NCI-H2029 (cell line): ENCODE results near the gene APOD.

Experiments
- DNase-seq: peaks from one replicate; lab custom pipeline; 2025; lab: John Stamatoyannopoulos, UW

The APOD gene

DNA sequence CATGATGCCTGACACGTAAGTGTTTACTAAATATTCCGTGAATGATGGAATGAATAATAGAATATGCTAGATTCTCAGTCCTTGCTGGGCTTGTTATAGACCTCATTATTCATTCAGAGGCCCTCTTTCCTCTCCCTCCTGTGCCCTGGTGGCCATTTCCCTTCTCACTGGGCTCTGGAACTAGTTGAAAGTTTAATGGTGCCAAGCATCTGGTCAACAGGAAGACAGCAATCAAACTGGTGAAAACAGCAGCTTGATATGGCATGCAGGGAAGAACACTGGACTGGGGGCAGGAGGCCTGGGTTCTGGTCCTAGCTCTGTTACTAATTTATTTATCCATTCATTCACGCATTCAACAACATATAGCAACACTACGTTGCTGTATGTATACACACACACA is 3.7 kb upstream of the APOD start:
- no peak for DNase-seq

DNA sequence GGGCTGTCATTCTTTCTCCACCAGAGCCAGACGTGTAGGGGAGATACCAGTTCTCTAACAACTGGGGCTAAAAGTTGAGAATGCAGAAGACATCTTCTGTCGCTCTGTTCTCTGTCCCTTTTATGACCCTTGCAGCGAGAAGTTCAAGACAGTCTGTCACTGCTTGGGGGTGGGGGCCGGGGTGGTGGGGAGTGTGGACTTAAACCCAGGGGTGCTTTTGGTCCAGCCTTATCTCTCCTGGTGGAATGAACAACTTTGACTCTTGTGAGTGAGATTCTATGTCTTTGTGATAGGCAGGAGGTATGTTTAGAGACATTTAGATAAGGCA is 767 bp upstream of the APOD start:
- DNase-seq, result no peak

DNA sequence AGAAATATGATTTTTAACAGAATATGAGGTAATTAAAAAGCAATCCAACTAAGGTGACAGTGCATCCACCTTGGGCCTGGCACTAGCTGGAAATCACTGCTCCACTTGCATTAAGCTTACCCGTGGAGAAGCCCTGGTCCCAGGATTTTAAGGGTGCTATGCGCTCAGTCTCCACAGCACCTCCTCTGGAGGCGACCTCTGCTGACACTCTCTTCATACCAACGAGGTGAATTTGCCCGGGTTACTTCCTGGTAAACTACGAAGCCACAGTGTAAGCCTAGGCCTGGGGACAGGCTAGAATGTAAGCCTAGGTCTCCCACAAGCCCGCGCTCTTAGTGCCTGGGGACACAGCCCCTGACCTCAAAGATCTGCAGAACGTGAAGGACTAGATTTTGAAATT is 793 bp downstream of the APOD start:
- DNase-seq, result no peak

DNA sequence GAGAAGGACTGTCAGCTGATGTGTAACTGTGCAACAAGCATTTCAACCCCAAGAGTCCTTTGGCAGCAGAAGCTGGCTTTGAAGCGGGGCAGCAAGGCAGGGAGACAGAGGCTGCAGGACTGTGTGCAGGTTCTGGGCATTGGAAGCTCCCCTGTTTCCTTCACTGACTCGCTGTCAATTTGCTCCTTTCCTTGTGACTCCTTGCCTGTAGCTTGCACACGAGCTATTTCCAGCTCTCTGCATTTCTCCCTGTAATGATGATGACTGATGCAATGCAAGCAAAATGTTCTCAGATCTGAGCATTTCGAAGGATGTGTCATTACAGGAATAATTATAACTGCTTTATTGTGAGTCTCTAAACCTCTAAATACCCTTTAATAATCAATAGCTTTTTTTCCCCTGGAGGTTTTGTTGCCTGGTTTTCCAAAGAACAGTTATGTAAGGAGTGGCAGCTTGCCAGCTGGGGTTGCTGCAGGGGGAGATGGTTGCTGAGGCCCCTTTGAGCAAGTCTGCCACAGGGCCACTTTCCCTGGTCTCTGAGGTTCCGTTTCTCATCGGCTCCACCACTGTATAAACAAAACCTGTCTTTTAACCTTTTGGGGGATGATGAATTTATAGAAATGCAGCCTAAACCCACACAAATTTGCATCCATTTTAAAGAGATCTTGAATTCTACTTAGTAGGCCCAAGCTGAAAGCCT is 2.8 kb downstream of the APOD start:
- no peak for DNase-seq

DNA sequence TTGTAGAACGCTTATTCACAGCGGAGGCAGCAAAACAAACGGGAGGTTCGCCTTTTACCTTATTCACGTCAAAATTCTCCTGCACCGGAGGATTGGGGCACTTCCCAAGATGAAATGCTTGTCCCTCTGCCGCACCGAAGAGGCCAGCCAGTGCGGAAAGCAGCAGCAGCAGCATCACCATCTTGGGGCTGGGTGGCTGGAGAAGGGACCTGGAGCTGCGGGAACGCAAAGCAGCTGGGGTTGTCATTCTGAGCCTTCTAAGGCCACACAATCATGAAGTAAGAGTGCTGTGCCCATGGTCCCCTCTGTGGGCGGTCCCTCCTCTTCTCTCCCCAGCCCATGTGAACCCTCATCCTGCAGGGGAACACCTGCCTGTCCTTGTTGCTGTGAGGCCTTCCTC is 4.5 kb downstream of the APOD start:
- no peak for DNase-seq

DNA sequence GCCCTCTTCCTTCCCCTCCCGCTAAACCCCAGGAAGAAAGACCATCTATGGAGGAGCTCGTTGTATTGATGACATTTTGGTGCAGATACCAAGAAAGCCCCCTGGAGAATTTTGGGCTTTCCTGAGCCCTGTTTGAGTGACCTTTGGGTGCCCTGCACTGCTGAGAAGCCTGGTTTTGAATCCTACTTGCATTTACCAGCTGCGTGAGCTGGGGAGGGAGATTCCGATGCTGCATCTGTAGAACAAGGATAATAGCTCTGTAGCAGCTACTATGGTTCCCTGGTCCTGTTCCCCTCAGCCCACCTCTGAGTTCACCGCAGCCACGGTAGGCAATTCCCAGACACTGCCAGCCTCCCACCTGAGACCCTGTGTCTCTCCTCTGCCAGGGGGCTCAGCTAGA is 5.2 kb downstream of the APOD start:
- no peak for DNase-seq

DNA sequence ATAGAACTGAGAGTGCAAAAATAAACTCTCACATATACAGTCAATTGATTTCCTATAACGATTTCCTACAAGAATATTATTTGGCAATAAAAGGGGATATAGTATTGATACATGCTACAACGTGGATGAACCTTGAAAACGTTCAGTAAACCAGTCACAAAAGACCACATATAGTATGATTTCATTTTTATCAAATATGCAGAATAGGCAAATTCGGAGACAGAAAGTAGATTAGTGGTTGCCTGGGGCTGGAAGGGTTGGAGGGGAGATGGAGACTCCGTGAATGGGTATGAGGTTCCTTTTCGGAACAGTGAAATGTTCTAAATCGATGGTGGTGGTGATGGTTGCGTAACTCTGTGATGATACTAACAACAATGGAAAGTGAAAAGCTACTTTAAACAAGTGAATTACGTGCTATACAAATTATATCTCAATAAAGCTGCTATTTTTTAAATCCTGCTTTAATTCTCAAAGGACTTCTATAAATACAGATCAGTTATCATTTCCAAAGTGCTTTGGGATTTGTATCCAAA is 6.0 kb downstream of the APOD start:
- no peak for DNase-seq

DNA sequence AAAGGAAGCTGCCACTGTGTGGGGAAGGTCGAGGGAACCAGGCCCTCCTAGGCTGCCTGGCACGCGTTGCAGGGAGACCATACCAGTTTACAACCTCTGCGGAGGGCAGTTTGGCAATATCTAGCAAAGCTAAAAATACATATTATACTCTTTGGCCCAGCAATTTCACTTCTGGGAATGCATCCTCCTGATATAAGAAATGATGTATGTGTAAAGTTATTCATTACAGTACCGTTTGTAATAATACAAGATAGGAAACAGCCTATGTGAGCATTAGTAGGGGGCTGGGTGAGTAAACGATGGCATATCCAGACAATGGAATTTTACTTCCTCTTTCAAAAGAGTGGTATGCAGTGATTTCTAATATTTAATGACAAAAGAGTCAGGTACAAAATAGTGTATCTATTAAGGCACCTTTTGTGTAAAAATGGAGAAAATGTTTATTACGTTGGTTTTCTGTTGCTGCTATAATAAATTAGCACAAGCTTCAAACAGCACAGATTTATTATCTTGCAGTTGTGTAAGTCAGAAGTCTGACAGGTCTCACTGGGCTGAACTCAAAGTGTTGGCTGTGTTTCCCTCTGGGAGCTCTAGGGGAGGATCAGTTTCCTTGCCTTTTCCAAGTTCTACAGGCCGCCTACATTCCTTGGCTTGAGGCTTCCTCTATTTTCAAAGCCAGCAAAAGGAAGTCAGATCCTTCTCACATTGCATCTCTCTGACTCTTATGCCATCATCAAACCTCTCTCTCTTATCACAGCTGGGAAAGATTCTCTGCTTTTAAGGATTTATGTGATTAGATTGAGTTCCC is 9.0 kb downstream of the APOD start:
- DNase-seq, result no peak

DNA sequence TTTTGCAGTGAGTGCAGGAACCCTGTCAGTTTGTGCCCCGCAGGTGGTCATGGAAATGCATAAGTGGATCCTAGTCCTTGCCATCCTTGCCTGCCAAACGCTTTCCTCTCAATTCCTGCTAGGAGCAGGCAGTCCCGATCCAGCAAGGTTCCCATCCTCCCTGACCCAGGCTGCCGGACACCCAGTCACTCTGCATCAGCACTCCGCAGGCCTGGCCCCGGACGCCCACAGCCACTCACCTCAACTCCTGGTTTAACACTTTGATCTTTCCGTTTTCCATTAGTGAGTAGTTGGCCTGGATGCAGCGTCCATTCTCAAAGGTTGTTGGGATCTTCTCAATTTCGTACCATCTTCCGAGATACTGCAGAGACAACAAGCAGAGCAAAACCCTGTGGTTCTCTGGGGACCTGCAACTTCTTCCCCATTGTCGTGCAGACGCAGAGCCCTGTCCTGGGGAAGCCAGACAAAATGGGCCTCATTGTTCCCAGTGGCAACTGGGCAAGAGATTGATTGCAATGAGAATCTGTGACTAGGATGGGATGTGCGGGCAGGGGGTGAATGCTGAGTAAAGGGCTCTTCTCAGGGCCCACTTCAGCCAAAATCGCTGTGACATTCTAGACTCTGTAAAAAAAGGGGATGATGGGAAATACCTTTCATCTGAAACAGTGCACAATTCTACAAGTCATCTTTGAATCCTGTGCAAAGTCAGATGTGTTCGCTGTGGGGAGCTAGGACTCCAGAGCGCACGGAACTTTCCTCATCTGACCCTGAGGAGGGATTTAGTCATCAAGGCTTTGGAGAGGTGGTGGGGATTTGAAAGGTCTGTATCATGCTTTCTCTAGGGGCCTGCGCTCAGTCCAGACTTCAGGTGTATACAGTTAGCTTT is 9.9 kb downstream of the APOD start:
- DNase-seq, result no peak

DNA sequence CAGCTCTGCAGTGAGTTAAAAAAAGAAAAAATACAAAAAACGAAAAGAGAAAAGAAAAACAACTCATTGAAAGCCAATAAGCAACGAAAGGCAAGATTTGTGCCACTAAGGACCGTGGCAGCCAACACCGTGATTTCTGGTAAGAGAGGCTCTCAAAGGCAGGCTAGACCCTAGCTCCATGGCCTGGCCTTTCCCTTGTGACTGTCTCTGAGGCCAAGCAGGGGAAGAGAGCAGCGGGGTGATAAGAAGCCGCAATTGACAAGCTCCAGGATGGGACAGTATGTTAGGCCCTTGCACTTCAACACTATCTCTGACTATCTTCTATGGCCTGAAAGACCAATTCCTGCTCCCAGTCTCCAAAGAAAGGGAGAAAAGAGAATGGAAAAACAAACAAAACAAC is 12.4 kb downstream of the APOD start:
- DNase-seq, result no peak

DNA sequence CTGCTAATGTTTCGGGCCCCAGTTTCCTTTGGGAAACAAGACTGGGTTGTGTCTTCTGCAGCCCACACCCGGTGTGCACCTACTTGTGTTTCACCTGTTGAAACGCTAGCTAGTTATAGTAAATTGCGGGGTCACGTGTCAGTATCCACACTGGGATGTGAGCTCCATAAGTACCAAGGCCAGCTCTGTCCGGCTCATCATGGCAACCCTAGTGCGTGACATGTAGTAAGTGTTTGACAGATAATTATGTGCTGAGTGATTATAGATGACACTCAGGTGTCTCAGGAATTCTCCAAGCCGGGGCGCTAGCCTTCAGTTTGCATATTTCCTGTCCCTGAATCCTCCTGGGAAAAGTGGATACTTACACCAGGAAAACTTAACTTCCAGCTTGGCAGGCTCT is 12.8 kb downstream of the APOD start:
- no peak for DNase-seq

DNA sequence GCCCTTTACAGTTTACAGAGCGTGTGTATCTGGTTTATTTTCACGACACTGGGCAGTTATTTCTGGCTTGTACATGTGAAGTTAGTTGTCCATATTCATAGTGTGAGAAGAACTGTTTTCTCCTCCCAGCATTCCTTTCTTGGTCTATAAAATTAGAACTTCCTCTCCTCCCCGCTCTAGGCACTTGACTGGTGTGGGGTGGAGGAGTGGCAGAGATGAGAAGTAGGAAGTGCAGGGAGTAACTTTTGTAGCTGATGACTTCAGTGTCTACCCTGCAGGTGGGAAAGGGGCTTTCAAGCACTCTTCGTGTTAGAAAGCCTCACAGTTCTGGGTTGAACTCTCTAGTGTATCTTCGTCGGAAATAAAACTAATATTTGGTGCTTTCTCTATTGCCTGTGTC is 13.4 kb downstream of the APOD start:
- DNase-seq, result no peak

DNA sequence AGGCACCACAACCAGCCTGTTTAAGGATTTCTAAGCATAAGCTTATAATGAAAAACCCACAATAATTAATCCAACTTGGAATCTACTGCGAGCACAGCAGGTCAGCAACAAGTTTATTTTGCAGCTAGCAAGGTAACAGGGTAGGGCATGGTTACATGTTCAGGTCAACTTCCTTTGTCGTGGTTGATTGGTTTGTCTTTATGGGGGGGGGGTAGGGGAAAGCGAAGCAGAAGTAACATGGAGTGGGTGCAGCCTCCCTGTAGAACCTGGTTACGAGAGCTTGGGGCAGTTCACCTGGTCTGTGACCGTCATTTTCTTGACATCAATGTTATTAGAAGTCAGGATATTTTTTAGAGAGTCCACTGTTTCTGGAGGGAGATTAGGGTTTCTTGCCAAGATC is 15.1 kb downstream of the APOD start:
- no peak for DNase-seq

DNA sequence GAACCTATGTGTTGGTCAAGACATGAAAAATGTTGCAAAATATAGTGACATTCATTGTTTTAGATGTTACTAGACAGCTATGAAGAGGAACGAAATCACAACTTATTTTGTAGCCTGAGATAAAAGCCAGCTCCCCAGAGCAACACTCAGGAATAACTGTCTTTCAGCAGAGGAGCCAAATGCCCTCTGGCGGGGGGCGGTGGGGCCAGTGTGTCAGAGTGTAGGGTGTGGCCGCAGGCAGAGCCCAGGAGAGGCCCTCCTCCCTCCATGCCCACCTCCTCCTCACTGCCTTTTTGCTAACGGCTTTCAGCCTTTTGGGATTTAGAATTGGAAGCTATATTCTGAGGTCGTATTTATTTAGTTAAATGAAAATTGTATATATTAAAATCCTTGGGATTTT is 16.9 kb downstream of the APOD start:
- DNase-seq, result no peak

DNA sequence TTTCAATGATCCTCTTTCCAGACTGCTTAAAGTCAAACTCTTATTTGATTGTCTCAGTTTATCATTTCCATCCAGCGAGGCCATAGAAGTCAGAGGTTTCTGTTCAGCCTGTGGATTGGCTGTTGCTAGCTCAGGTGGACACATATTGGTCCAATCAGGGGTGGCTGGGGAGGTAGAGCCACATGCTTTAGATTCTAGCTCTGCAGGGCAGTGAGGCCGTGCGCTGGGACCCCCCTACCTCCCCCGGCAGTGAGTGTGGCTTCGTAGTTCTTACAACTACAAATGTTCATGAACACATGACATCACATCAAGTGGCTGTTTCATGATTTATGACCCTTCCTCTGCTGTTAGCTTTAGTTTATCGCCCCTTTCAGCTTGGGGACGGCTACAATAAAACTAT is 18.0 kb downstream of the APOD start:
- DNase-seq, result no peak

DNA sequence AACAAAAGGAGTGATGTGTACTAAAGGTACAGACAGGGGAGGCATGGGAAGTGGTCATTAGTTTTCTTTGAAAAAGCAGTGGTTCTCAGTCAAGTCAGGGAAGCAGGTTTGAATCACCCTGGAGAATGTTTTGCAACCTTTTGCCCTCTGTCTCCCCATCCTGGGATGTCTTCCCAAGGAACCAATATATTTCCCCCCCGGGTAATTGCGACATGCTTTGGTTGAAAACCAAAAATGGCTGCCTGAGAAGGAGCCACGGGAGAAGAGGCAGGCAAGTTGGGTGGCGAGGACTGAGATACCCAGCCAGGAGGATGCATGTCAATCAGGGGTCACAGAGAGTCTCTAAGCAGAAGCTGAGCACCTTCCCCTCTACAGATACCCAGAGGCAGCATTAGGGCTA is 20.4 kb downstream of the APOD start:
- no peak for DNase-seq

DNA sequence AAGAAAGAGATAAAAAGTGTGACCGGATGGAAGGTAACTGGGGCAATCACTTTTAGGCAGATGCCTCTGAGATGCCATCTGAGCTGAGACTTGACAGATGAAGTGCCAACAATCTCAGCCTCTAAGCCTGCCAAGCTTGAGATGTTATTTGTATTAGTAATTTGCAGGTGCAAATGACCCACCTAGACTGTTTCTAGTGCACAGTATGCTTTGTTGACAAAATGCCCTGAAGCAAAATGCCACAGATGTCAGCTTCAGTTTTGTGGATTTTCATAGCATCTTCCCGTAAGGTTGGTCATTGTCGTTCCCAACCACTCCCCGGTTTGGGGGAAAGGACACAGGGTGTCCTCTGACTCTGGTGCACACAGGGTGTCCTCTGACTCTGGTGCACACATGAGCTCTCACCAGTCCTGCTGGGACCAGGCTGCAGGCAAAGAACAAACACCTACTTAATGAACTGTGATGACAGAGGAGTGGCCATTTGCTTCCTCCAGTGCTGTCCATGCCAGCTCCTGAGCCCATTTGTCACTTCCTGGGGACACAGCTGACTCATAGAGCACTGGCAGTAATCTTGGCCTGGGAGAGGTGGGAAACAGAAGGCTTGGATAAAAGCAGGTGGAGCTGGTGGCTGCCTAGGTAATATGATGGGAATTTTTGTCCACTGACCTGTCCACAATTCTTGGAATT is 23.9 kb downstream of the APOD start:
- DNase-seq, result peak; percentile 49

DNA sequence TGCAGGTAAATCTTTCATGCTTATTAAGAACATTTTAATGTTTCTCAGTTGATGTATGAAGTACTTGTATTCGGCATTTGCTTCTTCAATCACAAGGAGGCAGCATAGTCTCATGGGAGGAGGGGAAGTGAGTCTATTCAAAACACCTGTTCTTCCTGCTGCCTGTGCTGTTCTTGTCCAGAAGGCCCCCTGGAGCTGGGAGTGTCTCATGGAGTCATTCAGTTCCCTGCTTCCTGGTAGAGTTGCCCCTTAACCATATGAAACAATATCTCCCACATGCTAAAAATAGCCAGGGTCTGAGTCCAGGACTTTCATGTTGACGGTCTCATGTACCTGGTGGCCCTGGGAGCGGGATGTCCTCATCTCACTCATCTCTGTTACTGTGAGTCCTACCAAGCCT is 25.1 kb downstream of the APOD start:
- DNase-seq, result peak; percentile 74

DNA sequence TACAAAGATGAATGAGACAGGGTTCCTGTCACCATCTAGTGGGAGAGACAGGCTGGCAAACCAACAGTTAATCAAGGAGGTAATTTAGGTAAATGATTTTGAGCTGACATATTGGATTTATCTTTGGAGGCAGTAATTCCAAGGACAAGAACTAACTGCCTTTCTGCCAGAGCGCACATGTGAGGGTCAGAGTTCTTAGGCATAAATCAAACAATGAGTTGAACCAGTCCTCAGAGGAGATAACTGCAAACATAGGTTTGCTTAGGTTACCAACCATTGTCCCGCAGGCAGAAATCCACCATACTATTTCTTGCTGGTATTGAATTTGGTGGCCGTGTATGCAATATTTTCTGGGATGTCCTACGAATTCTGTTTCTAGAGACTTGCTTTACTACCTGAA is 26.4 kb downstream of the APOD start:
- no peak for DNase-seq

DNA sequence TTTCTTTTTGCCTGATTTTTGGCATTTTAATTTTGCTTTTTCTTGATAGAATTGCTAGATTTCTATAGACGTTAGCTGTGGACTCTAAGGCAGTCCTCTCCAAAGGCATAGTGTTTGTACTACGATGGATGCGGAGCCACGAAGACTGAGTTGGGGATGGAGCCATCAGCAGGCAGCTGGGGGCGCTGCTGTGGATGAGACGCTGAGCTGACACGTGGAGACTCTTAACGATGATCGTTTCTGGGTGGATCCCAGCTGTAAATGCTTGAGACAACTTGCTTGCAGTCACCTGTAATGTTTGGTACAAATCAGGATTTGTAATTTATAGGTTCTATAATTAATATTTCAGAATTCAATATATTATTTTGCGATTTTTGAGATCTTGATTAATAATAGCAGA is 27.4 kb downstream of the APOD start:
- DNase-seq, result no peak

DNA sequence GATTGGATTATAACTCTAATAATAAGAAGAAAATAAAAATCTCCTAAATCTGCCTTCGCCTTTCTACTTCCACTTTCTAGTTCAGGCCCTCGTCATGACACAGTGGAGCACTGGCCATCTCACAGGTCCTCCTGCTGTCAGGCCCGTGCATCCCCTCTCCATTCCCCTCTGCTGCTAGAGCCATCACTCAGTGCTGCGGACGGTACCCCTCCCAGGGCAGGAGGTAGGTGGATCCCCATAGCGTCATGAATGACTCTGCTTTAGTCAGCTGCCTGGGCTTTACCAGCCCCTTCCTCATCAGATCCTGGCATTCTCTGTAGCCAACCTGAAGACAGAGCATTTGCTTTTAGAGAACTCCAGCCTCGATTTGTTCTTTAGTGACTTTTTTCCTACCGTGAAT is 28.6 kb downstream of the APOD start:
- DNase-seq, result no peak

DNA sequence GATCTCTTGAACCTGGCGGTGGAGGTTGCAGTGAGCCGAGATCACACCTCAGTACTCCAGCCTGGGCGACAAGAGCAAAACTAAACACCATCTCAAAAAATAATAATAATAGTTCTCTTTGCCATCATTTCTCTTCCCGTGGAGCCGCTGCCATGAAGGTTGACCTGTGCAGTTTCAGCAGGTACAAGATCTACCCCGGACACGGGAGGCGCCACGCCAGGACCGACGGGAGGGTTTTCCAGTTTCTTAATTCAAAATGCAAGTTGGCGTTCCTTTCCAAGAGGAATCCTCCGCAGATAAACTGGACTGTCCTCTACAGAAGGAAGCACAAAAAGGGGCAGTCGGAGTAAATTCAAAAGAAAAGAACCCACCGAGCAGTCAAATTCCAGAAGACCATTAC is 29.3 kb downstream of the APOD start:
- no peak for DNase-seq
